Fibroblast of skin of scalp (primary cell): ENCODE results near the gene UNC93A.
"Not testable (repeated sequence)": the region's sequence is repeated elsewhere in the genome, so short reads cannot be mapped to it uniquely, and the experiment has no call there.

ENCODE experiments used
- DNase-seq: peaks from one replicate; pipeline ENCODE4 v3.0.0-alpha.2; 2013

The UNC93A gene

DNA sequence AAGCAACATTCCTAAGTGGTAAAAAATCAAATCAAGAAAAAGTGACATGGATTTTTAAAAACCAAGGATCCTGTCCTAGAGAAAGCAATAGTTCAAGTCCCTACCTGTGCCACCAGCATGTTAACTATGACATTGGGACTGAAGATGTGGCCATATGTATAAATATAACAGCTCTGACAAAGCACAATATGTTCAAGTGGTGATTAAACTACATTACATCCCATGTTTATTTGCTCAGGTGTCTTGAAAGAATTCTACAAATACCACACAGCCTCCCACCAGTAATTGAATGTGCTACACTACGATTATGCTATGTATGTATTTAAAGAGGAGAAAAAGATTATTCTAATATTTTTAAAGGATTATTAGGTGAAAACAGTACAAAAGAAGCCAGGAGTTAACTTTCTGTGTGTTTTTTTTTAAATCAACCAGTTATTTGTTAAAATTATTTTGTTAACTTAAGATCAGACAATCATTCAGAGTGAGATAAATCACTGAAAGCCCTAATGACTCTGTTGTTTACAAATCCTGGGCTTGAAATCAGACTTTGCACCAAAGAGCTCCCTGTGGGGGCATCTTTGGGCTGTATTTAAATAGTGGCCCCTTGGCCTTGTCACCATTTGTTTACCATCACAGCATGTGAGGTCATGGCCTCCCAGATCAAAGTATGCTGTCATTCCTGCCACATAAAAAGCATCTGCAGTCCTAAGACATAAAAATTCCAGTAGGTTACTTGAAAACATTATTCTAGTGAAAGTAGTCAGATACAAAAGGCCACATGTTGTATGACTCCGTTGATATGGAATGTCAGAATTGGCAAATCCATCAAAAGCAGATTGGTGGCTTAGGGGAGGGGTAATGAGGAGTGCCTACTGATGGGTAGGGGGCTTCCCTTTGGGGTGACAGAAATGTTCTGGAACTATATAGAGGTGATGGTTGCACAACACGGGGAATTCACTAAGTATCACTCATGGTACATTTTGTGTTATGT, 50.8 kb downstream of the UNC93A start:
- DNase-seq, result no peak

- no peak for DNase-seq
These were observed 51.9 kb downstream of the UNC93A start for GRCh38 chr6:167342879-167343610.

DNA sequence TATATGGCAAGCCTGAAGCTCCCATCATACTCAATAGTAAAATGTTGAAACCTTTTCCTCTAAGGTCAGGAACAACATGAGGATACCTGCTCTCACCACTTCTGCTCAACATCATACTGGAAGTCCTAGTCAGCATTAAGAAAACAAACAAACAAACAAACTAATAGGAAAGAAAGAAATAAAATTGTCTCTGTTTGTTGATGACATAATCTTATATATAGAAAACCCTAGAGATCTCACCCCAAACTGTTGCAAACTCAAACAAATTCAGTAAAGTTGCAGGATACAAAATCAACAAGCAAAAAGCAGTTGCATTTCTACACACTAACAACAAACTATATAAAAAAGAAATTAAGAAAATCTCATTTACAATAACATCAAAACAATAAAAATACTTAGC, 54.2 kb downstream of the UNC93A start:
- no peak for DNase-seq

GRCh38 chr6:167345960-167346359, 54.8 kb downstream of the UNC93A start:
- DNase-seq, result no peak

GRCh38 chr6:167347226-167347625, 56.1 kb downstream of the UNC93A start:
- DNase-seq, result no peak

DNA sequence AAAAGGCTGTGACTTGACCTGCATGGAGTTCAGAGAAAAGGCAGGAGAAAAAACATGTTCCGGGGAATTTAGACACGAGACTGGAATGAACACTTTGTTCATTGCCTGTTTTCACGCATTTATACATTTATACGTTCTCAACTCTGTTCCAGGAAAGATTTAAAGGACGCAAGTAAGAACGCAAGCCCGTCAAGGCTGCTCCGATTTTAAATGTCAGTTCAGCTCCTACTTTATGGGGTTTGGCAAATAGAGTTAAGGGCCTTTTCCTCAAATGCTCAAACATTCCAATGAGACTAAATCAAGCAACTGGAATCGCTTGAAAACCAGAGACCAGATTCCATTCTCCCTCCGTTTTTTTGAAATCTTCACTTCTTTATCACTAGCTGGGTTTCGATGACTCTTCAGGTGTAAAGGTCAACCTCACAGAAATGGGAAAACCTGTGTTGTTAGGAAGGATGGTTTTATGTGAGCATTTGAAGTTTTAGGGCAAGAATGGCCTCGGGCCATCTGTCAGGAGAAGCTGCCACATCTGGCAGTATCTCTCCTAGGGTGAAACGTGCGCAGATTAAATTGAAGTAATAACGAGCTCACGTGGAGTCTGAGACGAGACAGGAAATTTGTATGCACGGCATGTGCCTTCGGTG, 58.6 kb downstream of the UNC93A start:
- no peak for DNase-seq

DNA sequence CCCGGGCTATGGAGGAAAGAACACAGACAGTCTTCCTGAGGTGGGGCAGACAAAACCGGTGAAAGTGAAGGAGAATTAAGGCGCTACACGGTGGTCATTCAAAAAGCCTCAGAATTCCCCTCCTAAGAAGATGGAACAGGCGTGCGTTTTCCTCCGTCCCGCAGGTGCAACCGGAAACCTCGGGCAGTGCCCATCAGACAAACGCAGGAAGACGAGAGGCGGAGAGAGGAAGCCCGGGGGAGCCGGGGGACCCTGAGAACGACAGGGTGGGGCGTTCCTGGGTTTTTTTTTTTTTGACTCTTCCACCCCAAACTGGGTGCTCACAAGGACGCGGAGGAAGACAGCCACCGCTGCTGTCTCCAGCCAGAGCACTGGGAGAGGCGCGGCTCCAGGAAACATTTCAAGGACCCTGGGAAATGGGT, 59.2 kb downstream of the UNC93A start:
- no peak for DNase-seq

- DNase-seq, result peak; percentile 52
These were observed 59.9 kb downstream of the UNC93A start for GRCh38 chr6:167350731-167351655.

DNA sequence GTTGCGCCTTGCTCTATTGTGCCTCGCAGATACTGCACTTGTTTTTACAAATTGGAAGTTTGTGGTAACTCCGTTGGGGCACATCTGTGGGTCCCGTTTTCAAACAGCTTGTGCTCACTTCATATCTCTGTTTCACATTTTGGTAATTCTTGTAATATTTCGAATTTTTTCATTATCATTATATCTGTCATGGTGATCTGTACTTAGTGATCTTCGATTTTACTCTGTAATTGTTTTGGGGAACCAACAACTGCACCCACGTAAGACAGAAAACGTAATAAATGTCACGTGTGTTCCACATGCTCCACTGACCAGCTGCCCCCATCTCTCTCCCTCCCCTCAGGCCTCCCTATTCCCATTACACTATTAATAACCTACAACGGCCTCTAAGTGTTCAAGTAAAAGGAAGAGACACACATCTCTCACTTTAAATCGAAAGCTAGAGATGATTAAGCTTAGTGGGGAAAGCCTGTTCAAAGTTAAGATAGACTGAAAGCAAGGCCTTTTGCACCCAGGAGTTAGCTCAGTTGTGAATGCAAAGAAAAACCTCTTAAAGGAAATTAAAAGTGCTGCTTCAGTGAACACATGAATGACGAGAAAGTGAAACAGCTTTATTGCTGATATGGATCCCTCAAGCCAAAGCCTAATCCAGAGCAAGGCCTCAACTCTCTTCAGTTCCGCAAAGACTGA, 60.7 kb downstream of the UNC93A start:
- no peak for DNase-seq

DNA sequence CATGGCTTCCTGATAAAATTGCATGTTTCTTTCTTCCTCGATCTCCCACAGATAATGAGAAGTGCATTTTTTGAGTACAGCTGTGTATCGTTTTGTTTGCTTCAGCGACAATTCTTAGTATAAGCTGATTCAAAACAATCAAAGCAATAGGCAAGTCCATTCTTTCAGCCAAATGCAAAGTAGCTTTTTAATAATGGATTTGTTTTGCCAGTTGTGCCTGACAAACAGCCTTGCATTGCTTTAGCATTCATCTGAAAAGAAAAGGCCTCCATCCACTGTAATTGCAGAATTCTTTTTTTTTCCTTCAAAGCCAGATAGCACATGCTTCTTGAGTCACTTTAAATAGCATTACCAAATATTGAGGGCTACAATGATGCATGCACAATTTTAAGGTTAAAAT, 65.8 kb downstream of the UNC93A start:
- no peak for DNase-seq

DNA sequence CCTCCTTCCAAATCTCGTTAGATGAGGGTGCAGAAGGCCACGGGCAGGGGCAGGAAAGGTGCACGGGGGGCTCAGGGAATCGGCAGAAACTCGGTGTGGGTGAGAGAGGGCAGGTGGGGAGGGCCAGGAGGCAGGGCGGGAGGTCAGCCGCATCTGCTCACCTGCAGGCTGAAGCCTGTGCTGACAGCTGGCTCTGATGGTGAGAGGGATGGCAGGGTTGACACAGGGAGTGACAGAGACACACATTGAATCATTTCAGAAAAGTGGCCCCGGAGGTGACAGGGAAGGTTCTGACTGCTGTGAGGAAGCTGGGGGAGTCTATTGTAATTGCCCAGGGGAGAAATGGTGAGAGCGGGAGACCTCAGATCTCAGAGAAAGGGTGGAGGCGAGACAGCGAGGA, 67.3 kb downstream of the UNC93A start:
- not testable (repeated sequence) for DNase-seq

DNA sequence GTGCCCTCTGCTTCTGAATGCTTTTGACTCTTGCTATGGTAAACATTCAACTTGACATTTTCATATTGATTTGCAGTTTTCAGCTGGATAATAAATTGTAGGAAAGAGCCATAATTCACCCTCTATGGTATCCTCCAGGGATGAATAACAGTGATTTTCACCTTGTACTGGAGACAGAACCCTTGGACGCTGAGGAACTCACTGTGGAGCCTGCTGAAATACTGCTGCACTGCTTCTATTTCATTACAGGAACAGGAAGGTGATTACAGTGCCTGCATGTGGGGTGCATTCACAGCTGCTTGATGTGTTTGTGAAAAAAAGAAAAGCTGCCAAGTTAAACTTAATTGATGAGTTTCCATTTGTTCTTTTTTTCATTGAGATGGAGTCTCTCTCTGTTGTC, 70.1 kb downstream of the UNC93A start:
- DNase-seq, result not testable (repeated sequence)
